Measurements from ENCODE around the gene CIZ1. TPM values are rescaled to one million over a fixed set of nuclear protein-coding genes. Genes with fewer than 3 reads are reported as not detected.

Gene CIZ1
- total RNA-seq: 12.3 and 15.7 TPM in 2 replicates

GRCh38 chr9:128191406-128192046 is at the start of gene CIZ1:
TSS of gene CIZ1 (minus strand) at chr9:128191572. CDS start at chr9:128190857, 715 bp downstream.

GRCh38 chr9:128203024-128203706 is 11.8 kb upstream of the CIZ1 start, which contains the start of gene DNM1:
TSS of gene DNM1 (plus strand) at chr9:128203379. CDS start at chr9:128203471, 92 bp downstream.

GRCh38 chr9:128159784-128160602 is 31.4 kb downstream of the CIZ1 start, which contains the start of gene BBLN:
TSS of gene BBLN (plus strand) at chr9:128160265. CDS start at chr9:128160408, 143 bp downstream.

GRCh38 chr9:128149001-128149701 is 42.2 kb downstream of the CIZ1 start, which contains the start of gene LCN2:
TSS of gene LCN2 (plus strand) at chr9:128149453. CDS start at chr9:128149526, 73 bp downstream.

GRCh38 chr9:128127568-128127989 is 63.8 kb downstream of the CIZ1 start, which contains the start of gene PTGES2:
TSS of gene PTGES2 (minus strand) at chr9:128127729. CDS start at chr9:128127717, 12 bp downstream.

Other genes starting within 250 kb of the CIZ1 start
- gene EEIG1, start 210.6 kb downstream of the CIZ1 start, total RNA-seq: 0.97 and 1.4 TPM in 2 replicates
- 7.6 and 9.4 TPM in 2 replicates for gene NAIF1, start 124.3 kb downstream of the CIZ1 start, total RNA-seq
- gene SLC25A25, start 123.3 kb downstream of the CIZ1 start, total RNA-seq: 15.9 and 20.1 TPM in 2 replicates
- 75.1 and 88.7 TPM in 2 replicates for gene PTGES2, start 63.8 kb downstream of the CIZ1 start, total RNA-seq
- gene LCN2, start 42.1 kb downstream of the CIZ1 start, total RNA-seq: not detected in 2 replicates
- 22.5 and 40.3 TPM in 2 replicates for gene BBLN, start 31.3 kb downstream of the CIZ1 start, total RNA-seq
- gene DNM1, start 11.8 kb upstream of the CIZ1 start, total RNA-seq: 0.46 and 0.97 TPM in 2 replicates
- 54.6 and 66.3 TPM in 2 replicates for gene GOLGA2, start 84.4 kb upstream of the CIZ1 start, total RNA-seq
- gene SWI5, start 84.7 kb upstream of the CIZ1 start, total RNA-seq: 34.5 and 47.1 TPM in 2 replicates
- 15.3 and 21.4 TPM in 2 replicates for gene TRUB2, start 130.9 kb upstream of the CIZ1 start, total RNA-seq
- 20.4 and 27.9 TPM in 2 replicates for gene COQ4, start 131.3 kb upstream of the CIZ1 start, total RNA-seq
- gene SLC27A4, start 149.0 kb upstream of the CIZ1 start, total RNA-seq: 20.5 and 24.5 TPM in 2 replicates
- 43.9 and 67.5 TPM in 2 replicates for gene URM1, start 179.8 kb upstream of the CIZ1 start, total RNA-seq
- 14.6 and 21.8 TPM in 2 replicates for gene CERCAM, start 229.3 kb upstream of the CIZ1 start, total RNA-seq

Measured in epithelial cell of umbilical artery (primary cell).